Ovary (tissue), 3 donors: ENCODE results near the gene SKIL.

Experiments
- POLR2A ChIP-seq: fragments of 450-650 bp; IDR thresholded peaks from one replicate; pipeline ENCODE4 v1.6.1; 2017; ENCODE audit warnings: antibody characterized with exemption, mild to moderate bottlenecking, moderate library complexity
- TF ChIP-seq, protein P1 (sequence below), 3 donors: fragments of 450-650 bp in 2 of 3; fragments of 200-600 bp in 1 of 3; IDR thresholded peaks; one replicate each; pipeline versions ENCODE4 v1.5.1 to v1.8.0; 2016 to 2022; ENCODE audit warnings: antibody characterized with exemption in 3 of 3, mild to moderate bottlenecking in 1 of 3
- donor health status: DM: no; HTN: no; CAD: no.

DNA sequence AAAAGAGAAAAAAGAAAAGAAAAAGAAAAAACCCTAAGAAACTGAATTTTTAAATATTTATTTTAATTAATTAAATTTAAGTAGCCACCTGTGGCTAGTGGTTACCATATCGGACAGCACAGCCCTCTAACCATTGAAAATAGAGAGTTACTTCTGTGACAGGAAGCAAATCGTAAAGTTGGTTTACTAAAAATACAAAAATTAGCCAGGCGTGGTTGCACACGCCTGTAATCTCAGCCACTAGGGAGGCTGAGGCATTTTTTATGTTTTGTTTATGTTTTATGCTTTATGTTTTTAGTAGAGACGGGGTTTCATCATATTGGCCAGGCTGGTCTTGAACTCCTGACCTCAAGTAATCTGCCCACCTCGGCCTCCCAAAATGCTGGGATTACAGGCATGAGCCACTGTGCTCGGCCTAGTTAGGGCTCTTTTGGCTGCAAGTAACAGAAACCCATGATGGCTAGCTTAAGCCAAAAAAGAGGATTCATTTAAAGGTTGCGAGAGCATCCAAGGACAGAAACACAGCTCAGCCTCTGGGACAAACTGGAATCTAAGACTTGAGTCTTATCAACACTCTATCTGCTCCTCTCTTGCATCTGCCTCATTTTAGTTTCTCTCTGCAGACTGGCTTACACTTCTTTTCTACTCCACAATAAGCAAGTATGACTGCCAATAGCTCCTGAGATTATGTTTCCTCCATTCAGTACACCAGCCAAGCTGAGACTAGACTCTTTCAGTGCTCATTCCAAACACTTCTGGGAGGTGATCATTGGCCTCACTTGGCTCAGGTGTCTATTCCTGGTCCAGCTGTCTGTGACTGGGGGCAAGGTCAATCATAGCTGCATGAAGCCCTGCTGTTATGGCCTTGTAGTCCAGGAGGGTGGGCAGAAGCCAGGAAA is 6.8 kb upstream of the SKIL start:
- TF ChIP-seq POLR2A, result no peak
- TF ChIP-seq, protein P1, sequence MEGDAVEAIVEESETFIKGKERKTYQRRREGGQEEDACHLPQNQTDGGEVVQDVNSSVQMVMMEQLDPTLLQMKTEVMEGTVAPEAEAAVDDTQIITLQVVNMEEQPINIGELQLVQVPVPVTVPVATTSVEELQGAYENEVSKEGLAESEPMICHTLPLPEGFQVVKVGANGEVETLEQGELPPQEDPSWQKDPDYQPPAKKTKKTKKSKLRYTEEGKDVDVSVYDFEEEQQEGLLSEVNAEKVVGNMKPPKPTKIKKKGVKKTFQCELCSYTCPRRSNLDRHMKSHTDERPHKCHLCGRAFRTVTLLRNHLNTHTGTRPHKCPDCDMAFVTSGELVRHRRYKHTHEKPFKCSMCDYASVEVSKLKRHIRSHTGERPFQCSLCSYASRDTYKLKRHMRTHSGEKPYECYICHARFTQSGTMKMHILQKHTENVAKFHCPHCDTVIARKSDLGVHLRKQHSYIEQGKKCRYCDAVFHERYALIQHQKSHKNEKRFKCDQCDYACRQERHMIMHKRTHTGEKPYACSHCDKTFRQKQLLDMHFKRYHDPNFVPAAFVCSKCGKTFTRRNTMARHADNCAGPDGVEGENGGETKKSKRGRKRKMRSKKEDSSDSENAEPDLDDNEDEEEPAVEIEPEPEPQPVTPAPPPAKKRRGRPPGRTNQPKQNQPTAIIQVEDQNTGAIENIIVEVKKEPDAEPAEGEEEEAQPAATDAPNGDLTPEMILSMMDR (IDR thresholded peaks at IDR 0.05), result no peak
